SHP77 treated with DMSO at 0.1 percent for 48 hours (cell line): ENCODE data around the gene PARVA.

ENCODE experiments used
- DNase-seq: peaks from one replicate; lab custom pipeline; 2025; lab: John Stamatoyannopoulos, UW

Gene PARVA

GRCh38 chr11:12376259-12377081 is 901 bp upstream of the PARVA start:
- DNase-seq = no peak

GRCh38 chr11:12377824-12378593 is 638 bp downstream of the PARVA start:
- no peak for DNase-seq

DNA sequence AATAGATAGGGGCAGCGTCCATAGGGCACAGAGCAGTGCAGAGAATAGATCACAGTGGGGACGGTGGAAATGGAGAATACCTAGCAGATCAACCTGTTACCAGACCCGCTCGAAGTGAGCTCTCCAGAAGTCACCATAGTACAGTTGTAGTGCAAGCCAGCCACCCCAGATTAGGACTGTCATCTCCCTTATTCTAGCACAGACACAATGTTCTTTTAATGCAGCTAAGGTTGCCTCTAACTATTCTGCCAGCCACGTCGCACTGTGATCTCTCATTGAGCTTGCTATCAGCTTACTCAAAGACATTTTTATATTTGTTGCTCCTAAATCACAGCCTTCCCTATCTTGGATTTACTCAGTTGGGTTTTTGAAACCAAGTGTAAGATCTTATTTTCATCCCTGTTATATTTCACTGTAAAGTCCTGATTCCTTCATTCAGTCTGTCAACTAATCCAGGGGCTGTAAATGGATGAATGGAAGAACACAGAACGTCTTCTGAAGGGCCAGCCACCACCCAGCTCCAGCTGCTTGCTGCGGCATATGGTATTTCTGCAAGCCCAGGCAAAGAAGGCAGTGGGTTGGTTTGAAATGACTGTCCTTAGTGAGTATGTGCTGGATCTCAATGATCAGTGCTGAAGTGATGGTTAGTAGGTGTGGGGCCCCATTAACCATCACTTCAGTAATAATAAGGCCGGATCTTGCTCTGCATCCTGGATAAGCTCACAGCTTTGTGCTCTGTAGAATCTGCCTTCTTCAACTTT is 3.4 kb downstream of the PARVA start:
- DNase-seq = no peak

- no peak for DNase-seq
Observed at GRCh38 chr11:12381875-12382274, 4.5 kb downstream of the PARVA start.

DNA sequence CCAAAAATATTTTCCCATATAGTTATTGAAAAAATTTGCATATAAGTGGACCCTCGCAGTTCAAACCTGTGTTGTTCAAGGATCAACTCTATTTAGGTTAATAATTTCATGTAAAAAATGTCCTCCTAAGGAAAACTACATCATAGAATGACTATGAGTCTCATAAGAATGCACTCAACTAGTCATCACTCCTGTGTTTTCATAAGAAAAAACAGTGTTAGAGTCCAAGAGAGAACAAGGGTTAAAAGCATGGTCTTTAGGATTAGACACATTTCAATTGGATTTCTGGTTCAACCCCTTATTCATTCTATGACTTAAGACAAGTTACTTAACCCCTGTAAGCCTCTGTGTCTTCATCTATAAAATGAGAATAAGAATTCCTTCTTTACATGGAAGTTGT is 5.1 kb downstream of the PARVA start:
- DNase-seq = no peak

DNA sequence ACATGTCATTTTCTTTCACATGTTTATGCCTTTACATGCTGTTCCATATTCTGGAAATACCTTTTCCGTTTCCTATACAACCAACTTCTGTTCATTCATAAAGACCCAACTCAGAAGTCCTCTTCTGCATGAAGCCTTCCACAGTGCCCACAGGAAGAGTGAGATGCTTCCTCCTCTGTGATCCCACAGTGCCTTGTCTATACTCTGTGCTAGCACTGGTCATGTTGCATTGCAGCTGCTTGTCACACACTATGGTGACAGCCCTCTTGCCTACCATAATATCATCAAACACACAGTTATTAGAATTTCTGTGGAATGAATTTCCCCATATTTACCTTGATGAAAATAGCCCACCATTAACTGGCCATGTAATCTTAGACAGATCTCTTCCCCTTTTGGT is 8.9 kb downstream of the PARVA start:
- DNase-seq = no peak

- DNase-seq = no peak
Observed at GRCh38 chr11:12386745-12387144, 9.4 kb downstream of the PARVA start.

DNA sequence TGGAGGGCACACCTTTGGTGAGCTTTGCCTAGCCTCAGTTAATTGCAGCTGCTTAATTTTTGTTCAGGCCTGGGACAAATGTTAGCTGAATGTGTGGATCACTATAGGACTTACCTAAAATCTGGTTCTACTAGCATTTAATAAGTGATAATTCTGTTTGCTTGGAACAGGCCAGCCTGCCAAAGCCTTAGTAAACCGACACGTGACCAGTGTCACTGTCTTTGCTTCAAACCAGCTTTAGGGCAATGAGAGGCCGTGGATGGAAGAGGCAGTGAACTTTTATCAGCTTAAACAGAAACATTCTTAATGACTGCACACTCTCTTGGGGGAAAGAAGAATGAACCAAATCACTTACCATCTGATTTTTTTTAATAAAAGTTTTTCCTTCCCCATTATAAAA is 10.8 kb downstream of the PARVA start:
- no peak for DNase-seq

DNA sequence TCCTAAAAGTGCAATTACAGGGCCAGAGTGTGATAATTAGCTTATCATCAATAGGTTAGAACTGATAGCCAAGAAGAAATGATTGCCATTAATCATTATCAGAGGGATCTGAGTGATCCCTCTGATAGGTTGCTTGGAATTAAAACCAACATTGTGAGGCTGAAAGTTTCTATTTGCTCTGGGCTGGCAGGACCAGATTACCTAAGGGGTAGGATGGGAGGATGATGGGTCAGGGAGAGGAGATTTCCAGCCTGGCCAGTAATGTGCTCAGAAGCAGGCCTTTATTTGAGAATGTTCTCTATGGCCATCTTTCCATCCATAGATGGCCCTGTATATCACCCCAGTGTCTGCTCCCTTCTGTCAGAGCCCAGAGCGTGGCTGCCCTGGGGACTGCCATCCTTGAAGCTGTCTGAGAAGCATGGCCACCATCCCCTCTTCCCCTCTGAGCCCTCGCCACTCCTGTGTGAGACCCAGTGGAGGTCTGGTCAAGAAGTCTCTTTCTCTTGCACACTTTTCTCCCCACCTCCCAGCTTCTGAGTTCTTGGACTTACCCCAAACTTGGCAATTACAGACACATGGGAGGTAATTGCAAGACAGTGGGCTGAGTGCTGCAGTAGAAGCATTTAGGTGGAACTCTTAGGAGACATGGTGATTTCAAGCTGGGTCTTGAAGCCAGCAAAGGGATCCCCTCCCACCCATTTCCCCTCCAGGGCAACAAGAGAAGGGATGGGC is 11.7 kb downstream of the PARVA start:
- DNase-seq = no peak

DNA sequence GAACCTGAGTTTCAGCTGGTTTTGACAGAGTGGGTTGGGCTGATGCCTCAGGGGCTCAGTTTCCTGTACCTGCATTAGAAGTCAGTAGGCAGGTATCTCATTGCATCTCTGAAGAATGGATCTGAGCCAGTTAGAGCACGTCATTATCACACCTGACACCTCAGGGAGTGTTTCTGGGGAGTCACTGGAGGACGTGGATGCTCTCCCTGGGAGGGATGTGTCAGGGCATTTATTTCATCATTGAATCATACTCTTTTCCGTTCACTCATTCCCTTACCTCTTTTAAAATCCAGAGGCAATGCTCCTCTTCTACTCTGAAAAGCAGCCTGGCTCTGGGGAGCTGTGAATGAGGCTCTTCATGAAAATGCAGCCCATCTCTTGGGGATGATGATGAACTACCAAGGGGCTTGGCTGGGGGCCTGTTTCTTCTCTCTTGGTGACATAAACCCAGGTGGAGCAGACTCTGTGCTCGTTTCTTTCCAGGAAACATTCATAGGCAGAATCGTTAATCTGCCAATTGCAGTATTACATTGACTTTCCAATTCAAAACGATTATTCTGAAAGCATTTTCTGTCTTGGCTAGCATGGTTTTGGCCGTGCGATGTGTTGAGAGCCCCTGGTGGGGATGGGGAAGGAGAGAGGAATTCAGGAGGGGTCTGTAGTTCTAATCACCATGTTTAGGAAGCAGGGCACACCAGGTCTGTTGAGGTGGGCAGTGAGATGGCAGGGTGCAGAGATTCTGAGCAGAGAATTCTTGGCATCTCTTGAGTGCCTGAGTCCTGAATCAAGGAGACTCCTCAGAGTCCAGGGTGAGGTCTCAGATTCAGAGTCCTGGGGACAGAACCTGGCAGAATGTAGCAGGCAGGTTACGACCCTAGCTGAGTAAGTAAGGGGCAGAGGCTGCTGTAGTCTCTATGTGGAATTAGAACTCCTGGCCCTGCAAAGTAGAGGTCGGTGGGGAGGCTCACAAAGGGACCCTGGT is 12.6 kb downstream of the PARVA start:
- no peak for DNase-seq

DNA sequence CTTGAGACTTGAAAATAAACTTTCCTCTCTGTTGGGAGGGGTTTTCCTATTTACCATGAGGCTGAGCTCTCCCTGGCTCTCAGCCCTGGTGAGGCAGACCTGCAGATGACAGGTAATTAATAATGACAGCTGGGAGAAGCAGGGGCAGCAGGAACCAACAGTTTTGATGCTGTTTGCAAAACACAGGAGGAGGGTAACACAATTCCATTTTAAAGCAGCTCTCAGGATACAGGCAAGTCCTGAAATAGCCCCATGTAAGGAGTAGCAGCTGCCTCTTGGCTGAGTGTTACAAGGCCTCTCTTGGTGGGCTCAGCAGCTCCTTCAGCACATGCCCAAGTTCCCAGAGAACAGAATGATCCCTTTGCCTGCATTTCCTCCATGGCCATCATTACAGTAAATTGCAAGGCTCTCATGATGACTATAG is 13.3 kb downstream of the PARVA start:
- DNase-seq = no peak

DNA sequence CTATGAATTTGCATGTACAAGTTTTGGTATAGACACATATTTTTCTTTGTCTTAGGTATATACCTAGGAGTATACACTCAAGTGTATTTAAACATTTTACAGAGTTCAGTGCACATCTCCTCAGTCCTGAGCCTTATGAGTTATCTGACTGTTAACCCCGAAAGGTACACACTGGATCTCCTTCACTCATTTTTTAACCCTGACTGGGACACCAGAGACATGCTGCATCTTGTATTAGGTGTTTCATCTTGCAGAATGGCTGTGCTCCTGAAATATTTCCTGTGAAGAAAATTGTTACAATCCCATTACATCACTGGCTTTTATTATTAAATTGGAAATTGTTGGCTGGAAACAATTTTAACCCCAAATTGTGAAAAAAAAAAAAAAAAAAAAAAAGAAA is 15.3 kb downstream of the PARVA start:
- no peak for DNase-seq

DNA sequence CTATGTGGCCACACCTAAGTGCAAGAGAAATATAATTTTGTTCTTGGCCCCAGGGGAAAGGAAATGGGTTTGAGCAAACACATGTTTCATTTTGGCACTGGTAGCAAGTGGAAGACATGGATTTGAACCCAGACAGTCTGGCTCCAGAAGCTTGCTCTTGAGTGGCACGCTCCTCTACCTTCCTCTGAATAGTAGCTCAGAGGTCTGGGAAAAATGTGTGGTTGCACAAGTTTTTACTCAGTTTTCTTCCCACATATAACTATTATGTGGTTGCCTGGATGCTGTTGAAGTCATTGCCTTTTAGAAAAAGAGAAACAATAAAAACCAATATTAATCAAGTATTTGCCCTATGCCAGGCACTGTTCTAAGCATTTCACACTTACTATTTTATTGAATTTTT is 16.3 kb downstream of the PARVA start:
- no peak for DNase-seq

DNA sequence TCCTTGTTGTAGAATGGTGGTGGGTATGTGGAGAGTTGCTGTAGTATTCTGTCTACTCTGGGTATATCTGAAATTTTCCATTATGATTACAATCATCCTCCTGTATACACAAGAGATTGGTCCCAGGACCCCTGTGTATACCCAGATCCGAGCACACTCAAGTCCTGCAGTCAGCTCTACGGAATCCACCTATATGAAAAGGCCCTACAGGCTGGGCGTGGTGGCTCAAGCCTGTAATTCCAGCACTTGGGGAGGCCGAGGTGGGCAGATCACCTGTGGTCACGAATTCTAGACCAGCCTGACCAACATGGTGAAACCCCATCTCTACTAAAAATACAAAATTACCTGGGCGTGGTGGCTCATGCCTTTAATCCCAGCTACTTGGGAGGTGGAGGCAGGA is 17.2 kb downstream of the PARVA start:
- no peak for DNase-seq

DNA sequence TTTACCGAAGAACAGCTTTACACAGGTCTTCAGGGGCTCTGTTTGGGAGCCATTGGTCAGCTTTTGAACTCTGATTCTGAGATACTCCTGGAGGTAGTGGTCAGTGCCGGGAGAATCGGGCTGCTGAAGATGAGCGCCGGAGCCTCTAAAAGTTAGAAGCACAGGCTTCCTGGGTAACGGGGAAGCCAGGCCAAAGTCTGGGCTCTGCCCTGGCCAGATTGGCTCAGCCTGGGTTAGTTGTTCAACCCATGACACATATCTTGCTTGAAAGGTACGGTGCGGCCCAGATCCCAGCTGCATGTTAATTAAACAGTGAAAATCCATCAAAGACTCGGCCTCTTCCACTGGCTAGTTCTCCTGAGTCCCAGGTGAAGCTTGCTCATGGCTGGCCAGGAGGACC is 18.0 kb downstream of the PARVA start:
- DNase-seq = no peak

DNA sequence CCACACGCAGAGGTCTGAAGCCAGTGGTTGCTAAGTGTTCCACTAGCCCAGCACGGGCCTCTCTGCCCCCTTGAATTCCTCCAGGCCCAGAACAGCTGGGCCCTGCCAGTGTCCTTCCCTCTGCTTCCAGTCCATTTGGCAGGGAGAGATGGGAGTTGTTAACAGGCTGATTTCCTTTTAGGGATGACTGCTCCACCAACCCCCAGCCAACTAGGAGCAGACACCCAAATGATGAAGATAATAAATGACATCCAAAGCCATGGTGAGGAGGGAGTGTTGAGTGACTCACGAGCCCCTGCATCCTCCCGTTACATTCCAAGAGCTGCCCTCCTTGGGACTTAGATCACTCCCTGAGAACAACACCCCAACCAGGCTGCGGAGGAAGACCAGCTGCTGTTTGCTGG is 20.6 kb downstream of the PARVA start:
- no peak for DNase-seq

DNA sequence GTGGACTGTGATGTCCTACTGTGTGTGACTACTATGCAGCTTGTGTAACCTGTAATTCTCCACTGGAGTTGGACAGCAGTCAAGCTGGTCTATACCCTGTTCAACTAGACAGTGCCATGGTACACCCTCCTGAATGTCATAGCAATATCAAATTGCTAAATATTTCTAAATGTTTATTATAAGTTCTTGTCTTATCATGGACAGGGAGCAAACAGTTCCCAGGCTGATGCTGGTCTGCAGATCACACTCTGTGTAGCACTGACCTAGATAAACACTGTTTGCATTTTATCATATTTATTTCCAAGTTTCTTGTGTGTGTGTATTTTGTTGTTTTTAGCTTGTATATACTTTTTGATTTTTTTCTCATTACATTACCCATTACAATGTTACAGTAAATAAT is 22.0 kb downstream of the PARVA start:
- no peak for DNase-seq

GRCh38 chr11:12402025-12402424 is 24.7 kb downstream of the PARVA start:
- DNase-seq = no peak

DNA sequence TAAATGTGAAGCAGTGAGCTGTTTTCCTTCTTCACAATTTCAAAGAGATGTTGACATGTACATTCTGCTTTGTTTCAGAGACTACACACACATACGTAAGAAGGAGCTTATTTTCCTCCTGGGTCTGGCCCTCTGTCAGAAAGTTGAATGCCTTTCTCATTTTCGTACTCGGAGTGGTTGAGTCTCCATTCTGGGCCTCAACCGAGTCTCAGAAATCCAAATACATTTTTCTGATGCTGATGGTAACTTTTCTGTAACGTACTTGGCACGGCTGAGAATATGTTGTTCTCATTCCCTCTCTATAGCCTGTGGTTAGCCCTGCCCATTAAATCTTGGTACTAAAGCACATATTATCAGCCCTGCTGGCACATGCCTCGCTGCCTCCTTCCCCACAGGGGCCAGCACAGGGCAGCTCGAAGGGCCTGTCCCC is 25.3 kb downstream of the PARVA start:
- DNase-seq = no peak

DNA sequence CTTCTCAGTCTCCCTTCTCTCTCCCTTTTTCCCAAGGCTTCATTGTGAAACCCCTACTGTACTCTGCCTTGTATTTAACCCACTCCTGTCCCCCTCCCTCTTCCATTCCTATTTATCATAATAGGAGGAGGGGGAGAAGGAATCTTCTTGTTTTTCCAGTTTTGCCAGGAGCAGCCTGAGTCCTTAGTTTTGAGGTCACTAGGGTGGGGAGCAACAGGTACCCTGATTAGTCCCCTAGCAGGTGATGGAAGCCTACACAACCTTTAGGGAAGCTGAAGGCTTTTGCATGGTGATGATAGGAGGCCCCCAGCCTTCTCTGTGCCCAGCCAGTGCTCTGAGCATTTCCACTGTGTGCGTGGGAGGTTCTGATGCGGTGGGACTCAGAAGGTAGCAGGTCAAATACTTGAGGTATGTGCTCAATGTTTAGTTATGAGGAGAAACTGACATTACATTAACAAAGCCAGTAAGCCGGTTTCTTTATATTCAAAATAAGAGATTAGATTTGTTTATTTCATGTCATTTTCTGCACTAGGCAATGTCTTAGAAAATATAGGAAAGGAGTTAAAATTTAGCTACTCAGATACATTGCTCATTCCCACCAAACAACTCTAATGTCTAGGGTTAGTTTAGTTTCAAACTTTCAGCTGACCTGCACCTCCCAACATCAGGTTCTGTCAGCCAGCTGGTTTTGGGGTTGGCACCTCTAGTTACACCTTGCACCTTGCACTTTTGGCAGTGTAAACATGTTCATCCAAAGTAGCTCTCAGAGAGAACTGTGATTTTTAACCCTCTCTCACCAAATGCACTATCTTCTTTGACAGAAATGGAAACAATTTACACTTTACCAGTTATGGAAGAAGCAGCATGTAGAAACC is 26.0 kb downstream of the PARVA start:
- no peak for DNase-seq
